ENCODE results near the gene CD163L1. TPM values are rescaled to one million over a fixed set of nuclear protein-coding genes. Genes with fewer than 3 reads are reported as not detected.

Gene CD163L1
- total RNA-seq, 5 donors from 2014 or later (not counting 1 experiment from before 2014, with no cell fraction given), result not detected

- no peak for ATAC-seq (replicated peaks in 1 of 4)
- no peaks in the 10 kb centered on the region for H3K36me3 ChIP-seq (ENCODE audit: control insufficient read depth in 2 of 2, extremely low read depth in 1 of 2, insufficient read depth in 1 of 2, low read length in 1 of 2)
- H3K9me3 ChIP-seq, result no peaks in the 10 kb centered on the region
- Mint-ChIP-seq H3K27ac (no peak overlapping the region), H3K36me3 (no peaks in the 10 kb centered on the region), H3K27me3 (peaks cover 5 to 11% of the 10 kb centered on the region in 2 donors), H3K9me3 (no peaks in the 10 kb centered on the region), H3K4me3 (no peak overlapping the region), H3K4me1 (no peaks in the 10 kb centered on the region)
- ChIA-PET POLR2A (no interaction called here), CTCF (no interaction called here)
- H3K27ac ChIP-seq (ENCODE audit: low read length), result no peak overlapping the region
- H3K4me3 ChIP-seq (ENCODE audit: control insufficient read depth in 1 of 2, extremely low read depth in 1 of 2, low read length in 1 of 2), result no peak overlapping the region
- no peak for DNase-seq
- H3K27me3 ChIP-seq (replicated peaks in 1 of 2; ENCODE audit: control insufficient read depth in 2 of 2, extremely low read depth in 1 of 2, insufficient read depth in 2 of 2, low read length in 1 of 2), result peaks cover 0 to 5% of the 10 kb centered on the region in 2 experiments
- WGBS (ENCODE audit: insufficient coverage), result 79% methylated on average over 5 of the region's 5 CpGs
- no peaks in the 10 kb centered on the region for H3K4me1 ChIP-seq (ENCODE audit: control insufficient read depth in 1 of 2, extremely low read depth in 1 of 2, insufficient read depth in 2 of 2, low read length in 2 of 2)
Observed at GRCh38 chr12:7431993-7432685, 11.8 kb downstream of the CD163L1 start.

GRCh38 chr12:7411343-7411742 lies 32.6 kb downstream of the CD163L1 start:
- H3K9me3 Mint-ChIP-seq, result no peaks in the 10 kb centered on the region
- no peaks in the 10 kb centered on the region for H3K4me1 ChIP-seq (ENCODE audit: control insufficient read depth in 1 of 2, extremely low read depth in 1 of 2, insufficient read depth in 2 of 2, low read length in 2 of 2)
- POLR2A ChIA-PET, result no interaction called here
- H3K4me1 Mint-ChIP-seq, result no peaks in the 10 kb centered on the region
- H3K27ac Mint-ChIP-seq, result no peak overlapping the region
- DNase-seq (peak in 1 of 35 experiments; percentile 4), ATAC-seq (replicated peaks in 1 of 4) (no peak)
- H3K4me3 Mint-ChIP-seq, result no peak overlapping the region
- H3K9me3 ChIP-seq, result no peaks in the 10 kb centered on the region
- CTCF ChIA-PET, result no interaction called here
- peaks cover 8 to 10% of the 10 kb centered on the region in 2 donors for H3K27me3 Mint-ChIP-seq
- WGBS (ENCODE audit: insufficient coverage), result no CpG with 5 or more reads among the region's 2 CpGs
- peaks cover 0 to 3% of the 10 kb centered on the region in 2 experiments for H3K27me3 ChIP-seq (replicated peaks in 1 of 2; ENCODE audit: control insufficient read depth in 2 of 2, extremely low read depth in 1 of 2, insufficient read depth in 2 of 2, low read length in 1 of 2)
- H3K27ac ChIP-seq (ENCODE audit: low read length), result no peak overlapping the region
- H3K4me3 ChIP-seq (ENCODE audit: control insufficient read depth in 1 of 2, extremely low read depth in 1 of 2, low read length in 1 of 2), result no peak overlapping the region
- no peaks in the 10 kb centered on the region for H3K36me3 Mint-ChIP-seq
- no peaks in the 10 kb centered on the region for H3K36me3 ChIP-seq (ENCODE audit: control insufficient read depth in 2 of 2, extremely low read depth in 1 of 2, insufficient read depth in 1 of 2, low read length in 1 of 2)

- H3K27ac Mint-ChIP-seq, result no peak overlapping the region
- H3K9me3 Mint-ChIP-seq, result no peaks in the 10 kb centered on the region
- CTCF ChIA-PET, result no interaction called here
- Histone ChIP-seq H3K27me3 (replicated peaks in 1 of 2; ENCODE audit: control insufficient read depth in 2 of 2, extremely low read depth in 1 of 2, insufficient read depth in 2 of 2, low read length in 1 of 2) (no peaks in the 10 kb centered on the region), H3K36me3 (ENCODE audit: control insufficient read depth in 2 of 2, extremely low read depth in 1 of 2, insufficient read depth in 1 of 2, low read length in 1 of 2) (no peaks in the 10 kb centered on the region), H3K4me1 (ENCODE audit: control insufficient read depth in 1 of 2, extremely low read depth in 1 of 2, insufficient read depth in 2 of 2, low read length in 2 of 2) (no peaks in the 10 kb centered on the region), H3K9me3 (no peaks in the 10 kb centered on the region), H3K4me3 (ENCODE audit: control insufficient read depth in 1 of 2, extremely low read depth in 1 of 2, low read length in 1 of 2) (no peak overlapping the region), H3K27ac (ENCODE audit: low read length) (no peak overlapping the region)
- no peak overlapping the region for H3K4me3 Mint-ChIP-seq
- POLR2A ChIA-PET, result no interaction called here
- H3K27me3 Mint-ChIP-seq, result peaks cover 6 to 19% of the 10 kb centered on the region in 2 donors
- H3K36me3 Mint-ChIP-seq, result no peaks in the 10 kb centered on the region
- H3K4me1 Mint-ChIP-seq, result no peaks in the 10 kb centered on the region
- no peak for ATAC-seq (replicated peaks in 1 of 4)
- WGBS (ENCODE audit: insufficient coverage), result no CpG with 5 or more reads among the region's 2 CpGs
- DNase-seq, result no peak
Observed at GRCh38 chr12:7404275-7404674, 39.7 kb downstream of the CD163L1 start.

DNA sequence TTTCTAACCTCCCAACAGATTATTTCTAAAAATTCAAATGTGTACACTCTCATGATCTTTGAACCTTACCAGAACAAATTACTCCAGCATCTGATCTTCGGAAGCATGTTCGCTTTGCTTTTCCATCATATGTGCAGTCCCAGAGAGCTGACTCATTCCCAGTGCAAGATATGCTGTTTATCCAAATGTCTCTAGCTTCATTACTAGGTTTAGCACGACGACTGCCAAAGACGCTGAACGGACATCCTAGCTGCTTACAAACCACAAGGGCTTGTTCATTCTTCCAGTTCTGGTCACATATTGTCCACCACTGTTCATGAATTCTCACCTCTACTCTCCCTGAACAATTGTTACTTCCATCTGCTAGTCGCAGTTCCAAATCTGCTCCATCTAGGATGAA lies 40.5 kb downstream of the CD163L1 start:
- Histone ChIP-seq H3K4me3 (ENCODE audit: control insufficient read depth in 1 of 2, extremely low read depth in 1 of 2, low read length in 1 of 2) (no peak overlapping the region), H3K27ac (ENCODE audit: low read length) (no peak overlapping the region), H3K36me3 (ENCODE audit: control insufficient read depth in 2 of 2, extremely low read depth in 1 of 2, insufficient read depth in 1 of 2, low read length in 1 of 2) (no peaks in the 10 kb centered on the region), H3K4me1 (ENCODE audit: control insufficient read depth in 1 of 2, extremely low read depth in 1 of 2, insufficient read depth in 2 of 2, low read length in 2 of 2) (no peaks in the 10 kb centered on the region), H3K9me3 (no peaks in the 10 kb centered on the region), H3K27me3 (replicated peaks in 1 of 2; ENCODE audit: control insufficient read depth in 2 of 2, extremely low read depth in 1 of 2, insufficient read depth in 2 of 2, low read length in 1 of 2) (no peaks in the 10 kb centered on the region)
- DNase-seq, result no peak
- 90% methylated on average over 7 of the region's 7 CpGs for WGBS (ENCODE audit: insufficient coverage)
- Mint-ChIP-seq H3K27me3 (peaks cover 9 to 15% of the 10 kb centered on the region in 2 donors), H3K9me3 (no peaks in the 10 kb centered on the region), H3K27ac (no peak overlapping the region), H3K4me1 (no peaks in the 10 kb centered on the region), H3K36me3 (no peaks in the 10 kb centered on the region), H3K4me3 (no peak overlapping the region)
- no peak for ATAC-seq (replicated peaks in 1 of 4)
- POLR2A ChIA-PET, result no interaction called here
- CTCF ChIA-PET, result interaction anchor here in 1 of 2 donors (0.5 kb wide), 1 partner anchor 457 kb away, joined by 3 read pairs; no protein-coding TSS in a partner anchor

GRCh38 chr12:7399089-7399488 lies 44.9 kb downstream of the CD163L1 start:
- CTCF ChIA-PET, result no interaction called here
- H3K4me3 ChIP-seq (ENCODE audit: control insufficient read depth in 1 of 2, extremely low read depth in 1 of 2, low read length in 1 of 2), result no peak overlapping the region
- ATAC-seq (replicated peaks in 1 of 4) (no peak), DNase-seq (no peak)
- H3K36me3 ChIP-seq (ENCODE audit: control insufficient read depth in 2 of 2, extremely low read depth in 1 of 2, insufficient read depth in 1 of 2, low read length in 1 of 2), result no peaks in the 10 kb centered on the region
- H3K4me3 Mint-ChIP-seq, result no peak overlapping the region
- no peaks in the 10 kb centered on the region for H3K36me3 Mint-ChIP-seq
- no peaks in the 10 kb centered on the region for H3K4me1 Mint-ChIP-seq
- POLR2A ChIA-PET, result no interaction called here
- no peaks in the 10 kb centered on the region for H3K9me3 ChIP-seq
- no peak overlapping the region for H3K27ac ChIP-seq (ENCODE audit: low read length)
- no peak overlapping the region for H3K27ac Mint-ChIP-seq
- no peaks in the 10 kb centered on the region for H3K4me1 ChIP-seq (ENCODE audit: control insufficient read depth in 1 of 2, extremely low read depth in 1 of 2, insufficient read depth in 2 of 2, low read length in 2 of 2)
- 100% methylated on average over 1 of the region's 1 CpG for WGBS (ENCODE audit: insufficient coverage)
- peaks cover 7 to 15% of the 10 kb centered on the region in 2 donors for H3K27me3 Mint-ChIP-seq
- H3K27me3 ChIP-seq (replicated peaks in 1 of 2; ENCODE audit: control insufficient read depth in 2 of 2, extremely low read depth in 1 of 2, insufficient read depth in 2 of 2, low read length in 1 of 2), result no peaks in the 10 kb centered on the region
- H3K9me3 Mint-ChIP-seq, result no peaks in the 10 kb centered on the region

GRCh38 chr12:7396418-7396817 lies 47.5 kb downstream of the CD163L1 start:
- Histone ChIP-seq H3K4me1 (ENCODE audit: control insufficient read depth in 1 of 2, extremely low read depth in 1 of 2, insufficient read depth in 2 of 2, low read length in 2 of 2) (no peaks in the 10 kb centered on the region), H3K27me3 (replicated peaks in 1 of 2; ENCODE audit: control insufficient read depth in 2 of 2, extremely low read depth in 1 of 2, insufficient read depth in 2 of 2, low read length in 1 of 2) (no peaks in the 10 kb centered on the region), H3K36me3 (ENCODE audit: control insufficient read depth in 2 of 2, extremely low read depth in 1 of 2, insufficient read depth in 1 of 2, low read length in 1 of 2) (no peaks in the 10 kb centered on the region), H3K4me3 (ENCODE audit: control insufficient read depth in 1 of 2, extremely low read depth in 1 of 2, low read length in 1 of 2) (no peak overlapping the region), H3K27ac (ENCODE audit: low read length) (no peak overlapping the region), H3K9me3 (no peaks in the 10 kb centered on the region)
- ATAC-seq (replicated peaks in 1 of 4) (no peak), DNase-seq (no peak)
- Mint-ChIP-seq H3K4me1 (no peaks in the 10 kb centered on the region), H3K4me3 (no peak overlapping the region), H3K27me3 (peaks cover 7 to 9% of the 10 kb centered on the region in 2 donors), H3K9me3 (peaks cover 0 to 11% (median 0%) of the 10 kb centered on the region in 3 donors), H3K27ac (no peak overlapping the region), H3K36me3 (no peaks in the 10 kb centered on the region)
- no CpG with 5 or more reads among the region's 3 CpGs for WGBS (ENCODE audit: insufficient coverage)
- ChIA-PET CTCF (no interaction called here), POLR2A (no interaction called here)

DNA sequence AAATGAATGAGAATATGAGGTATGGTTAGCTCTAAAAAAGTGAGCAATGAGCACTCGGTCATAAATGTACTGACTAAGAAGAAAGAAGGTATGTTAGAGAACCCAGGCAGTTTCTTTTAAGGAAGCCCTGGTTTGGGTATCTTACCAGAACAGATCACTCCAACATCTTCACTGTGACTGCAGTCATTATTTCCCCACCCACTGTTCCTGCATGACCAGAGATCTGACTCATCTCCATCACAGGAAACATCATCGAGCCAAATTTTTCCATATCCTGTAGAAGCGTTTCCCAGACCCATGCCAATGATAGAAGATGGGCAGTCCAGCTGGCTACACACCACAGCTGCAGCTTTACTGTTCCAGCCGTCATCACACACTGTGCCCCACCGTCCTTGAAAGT lies 48.0 kb downstream of the CD163L1 start:
- Mint-ChIP-seq H3K27ac (no peak overlapping the region), H3K36me3 (no peaks in the 10 kb centered on the region), H3K9me3 (peaks cover 0 to 11% (median 0%) of the 10 kb centered on the region in 3 donors), H3K27me3 (peaks cover 7 to 9% of the 10 kb centered on the region in 2 donors), H3K4me3 (no peak overlapping the region), H3K4me1 (no peaks in the 10 kb centered on the region)
- DNase-seq, result no peak
- Histone ChIP-seq H3K27ac (ENCODE audit: low read length) (no peak overlapping the region), H3K4me1 (ENCODE audit: control insufficient read depth in 1 of 2, extremely low read depth in 1 of 2, insufficient read depth in 2 of 2, low read length in 2 of 2) (no peaks in the 10 kb centered on the region), H3K4me3 (ENCODE audit: control insufficient read depth in 1 of 2, extremely low read depth in 1 of 2, low read length in 1 of 2) (no peak overlapping the region), H3K36me3 (ENCODE audit: control insufficient read depth in 2 of 2, extremely low read depth in 1 of 2, insufficient read depth in 1 of 2, low read length in 1 of 2) (no peaks in the 10 kb centered on the region), H3K27me3 (replicated peaks in 1 of 2; ENCODE audit: control insufficient read depth in 2 of 2, extremely low read depth in 1 of 2, insufficient read depth in 2 of 2, low read length in 1 of 2) (no peaks in the 10 kb centered on the region), H3K9me3 (no peaks in the 10 kb centered on the region)
- ATAC-seq (replicated peaks in 1 of 4), result no peak
- ChIA-PET POLR2A (no interaction called here), CTCF (no interaction called here)
- WGBS (ENCODE audit: insufficient coverage), result 82% methylated on average over 5 of the region's 5 CpGs
